OCI-LY3 (cell line): ENCODE measurements around the gene PLA2G15.

Source experiments
- H2AFZ ChIP-seq: fragments of 200-600, 300-600 bp; shearing (Covaris generic); 2 replicates; pipeline ENCODE4 v1.6.0; 2014; ENCODE audit warnings: antibody characterized with exemption, low read depth, low read length
- H3K27ac ChIP-seq: fragments of 200-600, 300-600 bp; sonication (generic); 2 replicates; pipeline ENCODE4 v1.5.1; 2014; ENCODE audit warnings: mild to moderate bottlenecking, low read length, moderate library complexity, mixed read lengths
- H3K27me3 ChIP-seq: fragments of 200-600, 300-600 bp; sonication (generic); 2 replicates; pipeline ENCODE4 v1.6.1; 2014; ENCODE audit warnings: low read depth, low read length, mixed read lengths
- H3K36me3 ChIP-seq: fragments of 200-600, 300-600 bp; sonication (generic); replicated peaks from 2 replicates; pipeline ENCODE3; 2014; ENCODE audit warnings: low read depth, low read length, mixed read lengths
- H3K4me1 ChIP-seq: fragments of 300-600, 200-600 bp; sonication (generic); 2 replicates; pipeline ENCODE4 v1.6.1; 2014; ENCODE audit warnings: low read length, mixed read lengths
- H3K4me2 ChIP-seq: fragments of 200-600, 300-600 bp; sonication (generic); 2 replicates; pipeline ENCODE4 v1.6.1; 2014; ENCODE audit warnings: low read length, mixed read lengths
- H3K4me3 ChIP-seq: fragments of 300-600, 200-600 bp; sonication (generic); 2 replicates; pipeline ENCODE4 v1.5.1; 2014; ENCODE audit warnings: antibody characterized with exemption, mild to moderate bottlenecking, low read length, moderate library complexity
- H3K79me2 ChIP-seq: fragments of 300-600, 200-600 bp; shearing (Covaris generic); 2 replicates; pipeline ENCODE4 v1.6.1; 2014; ENCODE audit warnings: mild to moderate bottlenecking, low read length, mixed read lengths
- H3K9ac ChIP-seq: fragments of 300-600, 200-600 bp; shearing (Covaris generic); 2 replicates; pipeline ENCODE4 v1.6.0; 2014; ENCODE audit warnings: mild to moderate bottlenecking, low read length, moderate library complexity
- H3K9me3 ChIP-seq: fragments of 200-600, 300-600 bp; shearing (Covaris generic); 2 replicates; pipeline ENCODE4 v1.6.1; 2014; ENCODE audit warnings: low read length, mixed read lengths; ENCODE audit not compliant: insufficient read depth
- H4K20me1 ChIP-seq: fragments of 200-600, 300-600 bp; sonication (generic); 2 replicates; pipeline ENCODE4 v1.6.1; 2016; ENCODE audit warnings: low read length, mixed read lengths; ENCODE audit not compliant: insufficient read depth
- CTCF ChIP-seq: fragments of 200-600, 300-600 bp; sonication (generic); IDR thresholded peaks from 2 replicates; pipeline ENCODE4 v1.5.1; 2014; ENCODE audit warnings: antibody characterized with exemption, low read length, low read depth
- EZH2phosphoT487 ChIP-seq: fragments of 200-600 bp; shearing (Covaris generic); IDR thresholded peaks from 2 replicates; pipeline ENCODE4 v1.6.1; 2018; ENCODE audit warnings: antibody characterized with exemption, mixed run types, low read depth

Gene PLA2G15

GRCh38 chr16:68273459-68273858 is 28.3 kb downstream of the PLA2G15 start:
- TF ChIP-seq CTCF (no peak), EZH2phosphoT487 (no peak)
- Histone ChIP-seq H3K79me2 (peaks cover 54% of the 10 kb centered on the region), H3K4me3 (no peak overlapping the region), H3K27me3 (no peaks in the 10 kb centered on the region), H2AFZ (no peak overlapping the region), H3K36me3 (peaks cover 20% of the 10 kb centered on the region), H4K20me1 (peaks cover 28% of the 10 kb centered on the region), H3K4me2 (no peak overlapping the region), H3K9me3 (no peaks in the 10 kb centered on the region), H3K9ac (no peak overlapping the region), H3K27ac (no peak overlapping the region), H3K4me1 (peaks cover 35% of the 10 kb centered on the region)

- Histone ChIP-seq H3K79me2 (peaks cover 50% of the 10 kb centered on the region), H2AFZ (no peak overlapping the region), H3K9ac (no peak overlapping the region), H3K4me1 (peaks cover 35% of the 10 kb centered on the region), H3K9me3 (no peaks in the 10 kb centered on the region), H3K4me2 (no peak overlapping the region), H4K20me1 (peaks cover 28% of the 10 kb centered on the region), H3K27ac (no peak overlapping the region), H3K27me3 (no peaks in the 10 kb centered on the region), H3K4me3 (no peak overlapping the region), H3K36me3 (peaks cover 19% of the 10 kb centered on the region)
- TF ChIP-seq CTCF (no peak), EZH2phosphoT487 (no peak)
Observed at GRCh38 chr16:68273896-68274295, 28.7 kb downstream of the PLA2G15 start.

GRCh38 chr16:68274441-68274840 is 29.3 kb downstream of the PLA2G15 start:
- H4K20me1 ChIP-seq: peaks cover 23% of the 10 kb centered on the region; the same call in 1 of the 2 replicates
- no peak overlapping the region for H3K9ac ChIP-seq
- H3K27me3 ChIP-seq: no peaks in the 10 kb centered on the region
- peaks cover 35% of the 10 kb centered on the region for H3K4me1 ChIP-seq
- H2AFZ ChIP-seq: no peak overlapping the region
- H3K4me3 ChIP-seq: no peak overlapping the region
- H3K79me2 ChIP-seq: peaks cover 44% of the 10 kb centered on the region
- no peak overlapping the region for H3K4me2 ChIP-seq
- no peak overlapping the region for H3K27ac ChIP-seq
- TF ChIP-seq EZH2phosphoT487: no peak
- TF ChIP-seq CTCF: no peak
- no peaks in the 10 kb centered on the region for H3K9me3 ChIP-seq
- H3K36me3 ChIP-seq: peaks cover 15% of the 10 kb centered on the region

- Histone ChIP-seq H3K79me2 (peaks cover 32% of the 10 kb centered on the region), H3K27ac (peak overlapping the region; percentile 76), H3K4me1 (peaks cover 35% of the 10 kb centered on the region), H4K20me1 (peaks cover 12% of the 10 kb centered on the region; the same call in 1 of the 2 replicates), H2AFZ (no peak overlapping the region), H3K9me3 (no peaks in the 10 kb centered on the region), H3K4me2 (peak overlapping the region; percentile 38), H3K9ac (peak overlapping the region; percentile 15; the same call in 1 of the 2 replicates), H3K36me3 (peaks cover 22% of the 10 kb centered on the region), H3K4me3 (no peak overlapping the region), H3K27me3 (no peaks in the 10 kb centered on the region)
- TF ChIP-seq EZH2phosphoT487: no peak
- no peak for TF ChIP-seq CTCF
Observed at GRCh38 chr16:68275611-68276191, 30.5 kb downstream of the PLA2G15 start.
